Nephron (organoid): ENCODE data around the gene KIF9.

Source experiments
- H3K27ac Mint-ChIP-seq, 3 experiments: 2 replicates each; pipeline ENCODE4 v1.8.0; 2020; ENCODE audit warnings: mixed read lengths in 3 of 3, mild to moderate bottlenecking in 2 of 3, moderate library complexity in 1 of 3
- H3K27me3 Mint-ChIP-seq: 2 replicates; pipeline ENCODE4 v1.8.0; 2021; ENCODE audit warnings: low read depth, mild to moderate bottlenecking, moderate library complexity, mixed read lengths
- H3K36me3 Mint-ChIP-seq: 2 replicates; pipeline ENCODE4 v1.8.0; 2020; ENCODE audit warnings: low read depth, mixed read lengths
- H3K4me1 Mint-ChIP-seq: 2 replicates; pipeline ENCODE4 v1.8.0; 2020; ENCODE audit warnings: mixed read lengths
- H3K4me3 Mint-ChIP-seq, 3 experiments: 2 replicates each; pipeline ENCODE4 v1.8.0; 2020; ENCODE audit warnings: mild to moderate bottlenecking in 3 of 3, mixed read lengths in 3 of 3, moderate library complexity in 2 of 3
- H3K9me3 Mint-ChIP-seq: 2 replicates; pipeline ENCODE4 v1.8.0; 2020; ENCODE audit warnings: mixed read lengths
- TF ChIP-seq, protein P1 (sequence below), 3 experiments: fragments of 200-600 bp; sonication (generic); IDR thresholded peaks; one replicate each; pipeline ENCODE4 v1.5.0; 2021; ENCODE audit warnings: antibody characterized with exemption in 3 of 3; ENCODE audit not compliant: unreplicated experiment in 3 of 3

Gene KIF9

DNA sequence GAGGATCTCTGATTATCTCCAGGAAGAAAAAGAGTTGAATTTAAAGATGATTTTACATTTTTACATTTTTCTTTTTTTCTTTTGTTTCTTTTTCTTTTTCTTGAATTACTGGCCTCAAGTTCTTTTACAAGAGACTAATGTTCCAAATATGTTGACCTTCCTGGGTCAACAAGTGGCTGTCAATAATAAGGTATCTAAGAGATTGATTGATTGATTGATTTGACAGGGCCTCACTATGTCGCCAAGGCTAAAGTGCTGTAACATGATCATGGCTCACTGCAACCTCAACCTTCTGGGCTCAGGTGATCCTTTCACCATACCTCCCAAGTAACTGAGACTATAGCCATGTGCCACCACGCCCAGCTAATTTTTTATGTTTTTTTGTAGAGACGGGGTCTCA is 44.6 kb downstream of the KIF9 start:
- no peak overlapping the region for H3K4me3 Mint-ChIP-seq
- no peaks in the 10 kb centered on the region for H3K4me1 Mint-ChIP-seq
- H3K27me3 Mint-ChIP-seq = no peaks in the 10 kb centered on the region
- TF ChIP-seq, protein P1, sequence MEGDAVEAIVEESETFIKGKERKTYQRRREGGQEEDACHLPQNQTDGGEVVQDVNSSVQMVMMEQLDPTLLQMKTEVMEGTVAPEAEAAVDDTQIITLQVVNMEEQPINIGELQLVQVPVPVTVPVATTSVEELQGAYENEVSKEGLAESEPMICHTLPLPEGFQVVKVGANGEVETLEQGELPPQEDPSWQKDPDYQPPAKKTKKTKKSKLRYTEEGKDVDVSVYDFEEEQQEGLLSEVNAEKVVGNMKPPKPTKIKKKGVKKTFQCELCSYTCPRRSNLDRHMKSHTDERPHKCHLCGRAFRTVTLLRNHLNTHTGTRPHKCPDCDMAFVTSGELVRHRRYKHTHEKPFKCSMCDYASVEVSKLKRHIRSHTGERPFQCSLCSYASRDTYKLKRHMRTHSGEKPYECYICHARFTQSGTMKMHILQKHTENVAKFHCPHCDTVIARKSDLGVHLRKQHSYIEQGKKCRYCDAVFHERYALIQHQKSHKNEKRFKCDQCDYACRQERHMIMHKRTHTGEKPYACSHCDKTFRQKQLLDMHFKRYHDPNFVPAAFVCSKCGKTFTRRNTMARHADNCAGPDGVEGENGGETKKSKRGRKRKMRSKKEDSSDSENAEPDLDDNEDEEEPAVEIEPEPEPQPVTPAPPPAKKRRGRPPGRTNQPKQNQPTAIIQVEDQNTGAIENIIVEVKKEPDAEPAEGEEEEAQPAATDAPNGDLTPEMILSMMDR (IDR thresholded peaks at IDR 0.05; ENCODE audit: unreplicated experiment in 3 of 3) = no peak
- no peaks in the 10 kb centered on the region for H3K36me3 Mint-ChIP-seq
- H3K9me3 Mint-ChIP-seq = no peaks in the 10 kb centered on the region
- no peak overlapping the region for H3K27ac Mint-ChIP-seq

DNA sequence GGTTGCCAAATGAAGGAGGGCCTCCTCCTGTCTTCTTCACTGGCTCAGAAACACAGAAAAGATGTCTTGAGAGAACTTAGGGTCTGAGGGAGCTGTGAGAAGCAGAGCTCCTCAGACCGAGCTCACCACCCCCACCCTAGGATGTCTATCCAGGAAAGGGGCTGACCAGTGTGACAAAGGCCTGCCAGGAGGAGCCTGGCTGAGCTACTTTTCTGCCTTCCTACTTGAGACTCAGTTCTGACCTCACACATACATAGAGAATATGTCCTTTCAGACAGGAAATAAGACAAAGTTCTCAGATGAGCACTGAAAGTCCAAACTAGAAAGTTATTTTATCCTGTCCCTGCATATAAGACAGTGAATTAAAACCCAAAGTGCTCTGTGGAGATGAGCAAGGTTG is 54.5 kb downstream of the KIF9 start:
- H3K4me3 Mint-ChIP-seq = no peak overlapping the region
- no peaks in the 10 kb centered on the region for H3K9me3 Mint-ChIP-seq
- H3K36me3 Mint-ChIP-seq = no peaks in the 10 kb centered on the region
- H3K4me1 Mint-ChIP-seq = no peaks in the 10 kb centered on the region
- no peaks in the 10 kb centered on the region for H3K27me3 Mint-ChIP-seq
- TF ChIP-seq, protein P1 (IDR thresholded peaks at IDR 0.05; ENCODE audit: unreplicated experiment in 3 of 3) = no peak
- no peak overlapping the region for H3K27ac Mint-ChIP-seq

DNA sequence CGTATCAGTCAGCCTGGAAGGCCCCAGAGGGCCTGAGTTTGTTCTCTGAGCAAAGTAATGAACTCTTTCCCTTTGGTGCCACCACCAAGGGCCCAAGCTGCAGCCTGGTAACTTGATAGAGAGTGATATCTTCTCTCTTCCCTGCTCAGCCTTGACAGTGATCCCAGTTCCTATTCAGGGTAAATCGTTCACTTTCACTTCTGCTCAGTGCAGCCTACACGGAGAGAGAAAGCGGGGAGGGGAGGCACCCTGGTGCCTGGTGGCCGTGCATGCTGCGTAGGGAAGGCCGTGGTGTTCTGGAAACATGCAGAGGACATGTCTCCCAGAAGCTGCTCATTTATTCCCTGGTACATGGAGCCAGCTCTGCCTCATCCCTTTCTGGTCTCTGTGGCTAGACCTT is 54.9 kb downstream of the KIF9 start:
- TF ChIP-seq, protein P1 (IDR thresholded peaks at IDR 0.05; ENCODE audit: unreplicated experiment in 3 of 3) = no peak
- no peaks in the 10 kb centered on the region for H3K27me3 Mint-ChIP-seq
- H3K4me1 Mint-ChIP-seq = no peaks in the 10 kb centered on the region
- no peak overlapping the region for H3K27ac Mint-ChIP-seq
- H3K4me3 Mint-ChIP-seq = no peak overlapping the region
- no peaks in the 10 kb centered on the region for H3K36me3 Mint-ChIP-seq
- H3K9me3 Mint-ChIP-seq = no peaks in the 10 kb centered on the region

DNA sequence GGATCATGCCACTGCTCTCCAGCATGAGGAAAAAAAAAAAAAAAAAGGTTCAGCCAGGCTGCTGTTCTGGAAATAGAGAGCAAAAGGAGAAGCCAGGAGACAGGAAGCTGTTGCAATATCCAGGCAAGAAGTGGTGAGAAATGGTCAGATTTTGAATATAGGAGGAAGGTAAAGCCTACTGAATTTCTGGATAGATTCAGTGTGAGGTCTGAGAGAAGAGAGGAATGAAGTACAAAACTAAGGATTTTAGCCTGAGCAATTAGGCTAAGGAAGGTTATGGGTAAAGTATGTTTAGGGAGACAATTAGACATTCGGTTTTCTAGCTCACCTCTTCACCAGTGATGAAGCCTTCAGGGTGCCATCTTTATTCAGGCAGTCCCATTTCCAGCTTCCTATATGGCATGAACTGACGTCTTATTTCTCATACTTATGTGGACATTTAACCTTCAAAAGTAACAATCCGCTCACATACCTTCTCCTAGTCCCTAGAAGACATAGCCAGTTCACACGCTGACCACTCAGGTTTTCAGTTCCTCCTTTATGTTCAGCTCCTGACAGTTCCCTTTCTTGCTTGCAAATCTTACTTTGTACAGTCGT is 57.2 kb downstream of the KIF9 start:
- H3K4me3 Mint-ChIP-seq = no peak overlapping the region
- H3K27ac Mint-ChIP-seq = no peak overlapping the region
- H3K4me1 Mint-ChIP-seq = no peaks in the 10 kb centered on the region
- no peaks in the 10 kb centered on the region for H3K27me3 Mint-ChIP-seq
- H3K9me3 Mint-ChIP-seq = no peaks in the 10 kb centered on the region
- H3K36me3 Mint-ChIP-seq = peaks cover 3% of the 10 kb centered on the region
- TF ChIP-seq, protein P1 (IDR thresholded peaks at IDR 0.05; ENCODE audit: unreplicated experiment in 3 of 3) = no peak

DNA sequence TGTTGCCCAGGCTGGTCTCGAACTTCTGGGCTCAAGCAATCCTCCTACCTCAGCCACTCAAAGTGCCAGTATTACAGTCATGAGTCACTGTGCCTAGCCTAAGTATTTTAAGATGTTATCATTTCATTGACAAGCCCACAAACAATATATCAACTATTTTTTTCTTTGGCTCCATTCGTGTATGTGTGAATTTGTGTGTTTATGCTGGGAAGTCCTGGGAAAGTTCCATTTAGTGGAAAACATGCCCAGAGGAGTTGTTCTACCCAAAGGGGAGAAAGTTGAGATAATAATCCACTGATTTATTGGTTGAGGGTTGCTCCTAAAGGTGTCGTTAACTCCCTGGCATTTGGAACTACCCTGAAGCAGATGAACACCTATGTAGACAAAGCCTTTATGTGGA is 58.8 kb downstream of the KIF9 start:
- H3K27me3 Mint-ChIP-seq = no peaks in the 10 kb centered on the region
- H3K4me3 Mint-ChIP-seq = no peak overlapping the region
- peaks cover 4% of the 10 kb centered on the region for H3K36me3 Mint-ChIP-seq
- H3K27ac Mint-ChIP-seq = no peak overlapping the region
- H3K9me3 Mint-ChIP-seq = no peaks in the 10 kb centered on the region
- TF ChIP-seq, protein P1 (IDR thresholded peaks at IDR 0.05; ENCODE audit: unreplicated experiment in 3 of 3) = no peak
- H3K4me1 Mint-ChIP-seq = no peaks in the 10 kb centered on the region

DNA sequence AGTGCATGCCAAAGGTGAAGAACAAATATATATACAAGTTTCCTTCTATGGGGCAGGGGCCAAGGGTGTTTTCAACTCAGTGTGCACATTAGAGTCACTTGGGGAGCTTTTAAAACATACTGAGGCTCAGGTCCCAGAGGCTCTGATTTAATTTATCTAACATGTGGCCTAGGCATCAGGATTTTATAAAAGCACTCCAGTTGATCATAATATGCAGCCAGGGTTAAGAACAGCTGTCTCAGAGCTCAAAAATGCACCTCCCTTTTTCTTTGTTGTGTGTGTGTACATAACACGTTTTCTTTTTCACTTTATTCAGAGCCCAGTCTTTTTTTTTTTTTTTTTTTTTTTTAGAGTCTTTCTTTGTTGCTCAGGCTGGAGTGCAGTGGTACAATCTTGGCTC is 60.8 kb downstream of the KIF9 start:
- no peak overlapping the region for H3K4me3 Mint-ChIP-seq
- no peak overlapping the region for H3K27ac Mint-ChIP-seq
- TF ChIP-seq, protein P1 (IDR thresholded peaks at IDR 0.05; ENCODE audit: unreplicated experiment in 3 of 3) = no peak
- H3K36me3 Mint-ChIP-seq = peaks cover 4% of the 10 kb centered on the region
- no peaks in the 10 kb centered on the region for H3K4me1 Mint-ChIP-seq
- H3K9me3 Mint-ChIP-seq = no peaks in the 10 kb centered on the region
- H3K27me3 Mint-ChIP-seq = no peaks in the 10 kb centered on the region
